Activated B cell treated with CpG ODN at 0.5 μM for 24 hours (primary cell): ENCODE measurements around the gene CDK5RAP3. TPM values are rescaled to one million over a fixed set of nuclear protein-coding genes. Genes with fewer than 3 reads are reported as not detected.

ENCODE experiments used
- ATAC-seq: fragments of 200-7000 bp; cut with Tn5 transposase; one replicate; pipeline ENCODE4 v1.10.0; 2021; ENCODE audit warnings: low read depth, mild to moderate bottlenecking, moderate library complexity
- CTCF ChIA-PET: fragments of 350-600 bp; sonication (Branson Sonifier 250); formaldehyde crosslinking; loops from one replicate; lab custom pipeline; 2021; ENCODE audit warnings: antibody characterized with exemption; lab: Charles Lee
- POLR2A ChIA-PET: fragments of 350-600 bp; sonication (Branson Sonifier 250); formaldehyde crosslinking; loops from one replicate; lab custom pipeline; 2021; ENCODE audit warnings: antibody characterized with exemption; lab: Charles Lee
- DNase-seq: peaks from one replicate; pipeline ENCODE4 v3.0.0; 2022
- H3K27ac Mint-ChIP-seq: one replicate; pipeline ENCODE4 v1.8.0; 2020; ENCODE audit warnings: mixed read lengths
- H3K27me3 Mint-ChIP-seq: one replicate; pipeline ENCODE4 v1.8.0; 2021; ENCODE audit warnings: mixed read lengths
- H3K36me3 Mint-ChIP-seq: one replicate; pipeline ENCODE4 v1.8.0; 2021; ENCODE audit warnings: low read depth, mixed read lengths
- H3K4me1 Mint-ChIP-seq: one replicate; pipeline ENCODE4 v1.8.0; 2021; ENCODE audit warnings: mixed read lengths
- H3K4me3 Mint-ChIP-seq: one replicate; pipeline ENCODE4 v1.8.0; 2020; ENCODE audit warnings: mild to moderate bottlenecking, mixed read lengths
- H3K9me3 Mint-ChIP-seq: one replicate; pipeline ENCODE4 v1.8.0; 2020; ENCODE audit warnings: mixed read lengths
- intact Hi-C: fragments of 100-400 bp; cut with micrococcal nuclease; formaldehyde crosslinking; loops from one replicate; pipeline ENCODE4 v1.15.1; 2024
- total RNA-seq: library from RNA; stranded (reverse); gene quantifications from 2 replicates; pipeline ENCODE4 v1.2.3, GENCODE V29; 2022
- TF ChIP-seq, protein P1 (sequence below): fragments of 200-600 bp; IDR thresholded peaks from one replicate; pipeline ENCODE4 v1.8.0; 2022; ENCODE audit warnings: antibody characterized with exemption, mild to moderate bottlenecking

The CDK5RAP3 gene
- total RNA-seq, 1 donor from 2014 or later = 286 TPM

DNA sequence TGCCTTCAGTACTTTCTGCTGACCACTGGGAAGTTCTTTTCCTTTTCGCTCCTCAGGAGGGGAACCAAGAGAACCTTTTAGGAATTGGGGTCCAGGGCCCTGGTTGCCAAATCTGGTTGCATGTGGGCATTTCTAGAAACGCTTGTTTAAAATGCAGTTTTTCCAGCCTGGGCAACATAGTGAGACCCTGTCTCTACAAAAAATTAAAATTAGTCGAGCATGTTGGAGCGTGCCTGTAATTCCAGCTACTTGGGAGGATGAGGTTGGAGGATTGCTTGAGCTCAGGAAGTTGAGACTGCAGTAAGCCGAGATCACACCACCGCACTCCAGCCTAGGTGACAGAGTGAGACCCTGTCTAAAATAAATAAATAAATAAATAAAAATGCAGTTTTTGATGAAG lies 28.3 kb upstream of the CDK5RAP3 start:
- Mint-ChIP-seq H3K27ac (peak overlapping the region; percentile 91), H3K27me3 (no peaks in the 10 kb centered on the region), H3K4me3 (peak overlapping the region; percentile 91), H3K9me3 (peaks cover 2% of the 10 kb centered on the region), H3K36me3 (peaks cover 30% of the 10 kb centered on the region), H3K4me1 (peaks cover 44% of the 10 kb centered on the region)
- intact Hi-C loops = no loop called here
- POLR2A ChIA-PET = interaction anchor here (2.2 to 2.8 kb wide), 3 partner anchors 28 to 111 kb away, joined by 10 to 32 read pairs (median 28); partner anchors contain the start of genes CDK5RAP3, LRRC46, MRPL10 and SP2
- TF ChIP-seq, protein P1, sequence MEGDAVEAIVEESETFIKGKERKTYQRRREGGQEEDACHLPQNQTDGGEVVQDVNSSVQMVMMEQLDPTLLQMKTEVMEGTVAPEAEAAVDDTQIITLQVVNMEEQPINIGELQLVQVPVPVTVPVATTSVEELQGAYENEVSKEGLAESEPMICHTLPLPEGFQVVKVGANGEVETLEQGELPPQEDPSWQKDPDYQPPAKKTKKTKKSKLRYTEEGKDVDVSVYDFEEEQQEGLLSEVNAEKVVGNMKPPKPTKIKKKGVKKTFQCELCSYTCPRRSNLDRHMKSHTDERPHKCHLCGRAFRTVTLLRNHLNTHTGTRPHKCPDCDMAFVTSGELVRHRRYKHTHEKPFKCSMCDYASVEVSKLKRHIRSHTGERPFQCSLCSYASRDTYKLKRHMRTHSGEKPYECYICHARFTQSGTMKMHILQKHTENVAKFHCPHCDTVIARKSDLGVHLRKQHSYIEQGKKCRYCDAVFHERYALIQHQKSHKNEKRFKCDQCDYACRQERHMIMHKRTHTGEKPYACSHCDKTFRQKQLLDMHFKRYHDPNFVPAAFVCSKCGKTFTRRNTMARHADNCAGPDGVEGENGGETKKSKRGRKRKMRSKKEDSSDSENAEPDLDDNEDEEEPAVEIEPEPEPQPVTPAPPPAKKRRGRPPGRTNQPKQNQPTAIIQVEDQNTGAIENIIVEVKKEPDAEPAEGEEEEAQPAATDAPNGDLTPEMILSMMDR = no peak
- ATAC-seq (no peak), DNase-seq (no peak)
- CTCF ChIA-PET = interaction anchor here (0.7 to 4.9 kb wide), 4 partner anchors 8 to 203 kb away, joined by 3 to 26 read pairs (median 6); partner anchors contain the start of gene CDK5RAP3

DNA sequence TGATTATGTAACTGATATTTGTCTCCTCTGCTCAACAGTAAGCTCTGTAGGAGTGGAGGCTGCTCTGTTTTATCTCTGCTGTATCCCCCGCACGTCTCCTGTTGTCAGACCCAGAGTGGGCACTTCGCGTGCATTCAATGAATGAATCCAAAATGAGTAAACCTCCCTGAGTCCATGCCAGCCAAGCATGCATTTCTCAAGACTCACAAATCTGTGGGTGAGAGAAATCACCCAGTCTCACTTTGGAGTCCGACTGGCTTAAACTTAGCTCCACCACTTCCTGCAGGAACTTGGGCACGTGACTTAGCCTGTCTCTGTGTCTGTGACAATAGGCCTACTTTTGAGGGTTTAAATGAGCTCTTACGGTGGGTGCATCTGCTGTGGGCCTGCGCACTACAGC lies 25.8 kb upstream of the CDK5RAP3 start:
- DNase-seq (no peak), ATAC-seq (no peak)
- Mint-ChIP-seq H3K27me3 (no peaks in the 10 kb centered on the region), H3K4me1 (peaks cover 56% of the 10 kb centered on the region), H3K9me3 (peaks cover 2% of the 10 kb centered on the region), H3K4me3 (no peak overlapping the region), H3K27ac (no peak overlapping the region), H3K36me3 (peaks cover 38% of the 10 kb centered on the region)
- TF ChIP-seq, protein P1 = no peak
- POLR2A ChIA-PET = interaction anchor here (0.8 kb wide), 1 partner anchor 24 kb away, joined by 7 read pairs; no protein-coding TSS in a partner anchor
- intact Hi-C loops = no loop called here
- CTCF ChIA-PET = interaction anchor here (1.0 kb wide), 1 partner anchor 10 kb away, joined by 3 read pairs; no protein-coding TSS in a partner anchor

DNA sequence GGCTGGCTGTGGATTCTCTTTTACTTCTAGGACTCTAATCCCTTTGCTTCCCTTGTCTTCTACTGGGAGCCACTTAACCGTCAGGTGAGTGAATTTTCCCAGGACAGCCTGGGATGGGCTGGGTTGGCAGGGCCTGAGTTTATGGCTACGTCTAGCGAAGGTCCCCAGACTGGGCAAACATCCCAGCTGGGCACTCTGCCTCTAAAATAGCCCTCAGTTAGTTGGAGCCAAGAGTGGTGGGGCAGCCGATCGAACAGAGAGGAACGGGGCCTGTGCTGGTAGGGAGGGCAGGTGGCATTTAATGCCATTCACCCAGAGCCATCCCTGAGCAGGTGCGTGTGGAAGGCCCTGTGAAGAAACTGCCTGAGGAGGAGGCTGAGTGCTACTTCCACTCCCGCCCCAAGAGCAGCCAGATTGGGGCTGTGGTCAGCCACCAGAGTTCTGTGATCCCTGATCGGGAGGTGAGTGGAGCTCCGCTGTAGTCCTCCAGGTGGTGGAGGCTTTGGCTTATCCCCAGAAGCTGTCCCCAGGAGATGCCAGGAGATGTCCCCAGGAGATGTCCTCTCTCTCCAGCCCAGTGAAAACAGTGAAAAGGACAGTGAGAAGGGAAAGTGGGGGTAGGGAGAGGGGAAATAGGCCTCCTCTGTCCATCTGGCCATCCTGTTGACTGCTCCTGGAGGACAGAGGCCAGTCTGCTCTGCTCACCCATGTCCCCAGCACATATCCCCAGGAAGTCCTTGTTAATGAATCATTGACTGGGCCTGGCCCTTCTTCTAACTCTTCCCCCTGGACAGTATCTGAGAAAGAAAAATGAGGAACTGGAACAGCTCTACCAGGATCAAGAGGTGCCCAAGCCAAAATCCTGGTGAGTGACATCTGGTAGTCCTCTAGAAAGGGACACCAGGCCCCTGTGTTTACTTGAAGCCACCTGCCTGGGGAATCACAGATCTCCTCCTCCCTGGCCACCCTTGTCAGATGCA lies 25.1 kb upstream of the CDK5RAP3 start:
- ATAC-seq = no peak
- Mint-ChIP-seq H3K27ac (no peak overlapping the region), H3K4me3 (no peak overlapping the region), H3K9me3 (peaks cover 2% of the 10 kb centered on the region), H3K4me1 (peaks cover 51% of the 10 kb centered on the region), H3K36me3 (peaks cover 38% of the 10 kb centered on the region), H3K27me3 (no peaks in the 10 kb centered on the region)
- ChIA-PET POLR2A (interaction anchor here (0.8 to 1.2 kb wide), 2 partner anchors 24 to 50 kb away, joined by 7 to 14 read pairs; partner anchors contain the start of gene SP2), CTCF (interaction anchor here (0.5 to 1.8 kb wide), 5 partner anchors 10 to 103 kb away, joined by 3 to 7 read pairs (median 5); partner anchors contain the start of gene CDK5RAP3)
- intact Hi-C loops = no loop called here
- DNase-seq = no peak
- TF ChIP-seq, protein P1 = no peak

DNA sequence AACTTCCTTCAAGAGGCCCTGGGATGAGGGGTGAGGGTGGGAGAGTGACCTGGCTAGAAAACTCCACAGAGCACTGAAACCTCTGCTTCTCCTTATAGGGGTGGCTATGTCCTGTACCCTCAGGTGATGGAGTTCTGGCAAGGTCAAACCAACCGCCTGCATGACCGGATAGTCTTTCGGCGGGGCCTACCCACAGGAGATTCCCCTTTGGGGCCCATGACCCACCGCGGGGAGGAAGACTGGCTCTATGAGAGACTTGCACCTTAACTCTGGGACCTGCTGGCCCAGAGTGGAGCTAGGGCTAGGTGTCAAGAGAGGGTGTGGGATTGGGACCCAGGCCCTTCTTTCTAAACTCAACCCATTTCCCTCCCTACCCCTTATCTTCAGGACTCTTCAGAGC lies 24.4 kb upstream of the CDK5RAP3 start:
- H3K27ac Mint-ChIP-seq = no peak overlapping the region
- H3K9me3 Mint-ChIP-seq = no peaks in the 10 kb centered on the region
- TF ChIP-seq, protein P1 = no peak
- peaks cover 45% of the 10 kb centered on the region for H3K4me1 Mint-ChIP-seq
- intact Hi-C loops = no loop called here
- no peak for DNase-seq
- no peak for ATAC-seq
- no peaks in the 10 kb centered on the region for H3K27me3 Mint-ChIP-seq
- ChIA-PET CTCF (interaction anchor here (0.5 to 1.8 kb wide), 11 partner anchors 10 to 156 kb away, joined by 3 to 9 read pairs (median 3); partner anchors contain the start of gene CDK5RAP3), POLR2A (interaction anchor here (0.7 to 1.2 kb wide), 3 partner anchors 23 to 51 kb away, joined by 3 to 14 read pairs (median 13); partner anchors contain the start of genes CDK5RAP3 and SP2)
- H3K4me3 Mint-ChIP-seq = no peak overlapping the region
- H3K36me3 Mint-ChIP-seq = peaks cover 38% of the 10 kb centered on the region
